ENCODE results near the gene ERI2.

ERI2 gene

DNA sequence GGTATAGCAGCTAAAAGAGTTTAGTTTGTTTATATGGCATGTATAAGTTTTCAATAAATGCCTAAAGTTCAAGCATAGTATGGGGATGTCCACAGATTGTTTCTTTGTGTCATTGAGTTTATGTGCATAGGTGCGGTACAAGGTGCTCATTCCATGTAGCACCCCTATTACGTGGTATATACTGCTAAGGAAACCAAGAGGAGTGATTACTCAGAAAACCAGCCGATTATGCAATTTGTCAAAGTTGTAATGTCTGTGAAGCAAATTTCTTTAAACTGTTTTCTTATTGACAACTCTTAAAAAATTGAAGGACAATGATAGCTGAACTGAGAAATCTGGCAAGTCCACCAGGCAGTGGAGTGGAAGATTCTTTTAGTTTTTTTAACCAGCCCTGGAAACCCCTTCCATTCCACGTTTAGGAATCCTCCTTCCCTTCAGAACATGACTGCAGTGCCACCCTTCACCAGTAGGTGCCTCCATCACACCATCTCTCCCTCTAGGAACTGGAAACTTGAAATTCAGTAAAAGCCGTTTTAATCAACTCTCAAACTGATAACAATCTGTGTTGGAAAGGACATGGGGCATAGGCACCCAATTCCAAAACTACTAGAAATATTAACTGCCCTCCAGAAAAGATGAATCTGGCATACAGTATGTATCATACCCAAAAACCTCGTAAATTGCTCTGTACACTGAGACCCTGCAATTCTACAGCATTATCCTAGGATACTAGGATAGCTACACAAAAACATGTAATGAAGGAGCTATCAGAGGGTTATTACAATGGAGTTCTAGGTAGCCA, 43.5 kb upstream of the ERI2 start:
- DNase-seq (ENCODE audit: extremely low read depth, low read depth) = peak; percentile 50
- no peak overlapping the region for H3K4me3 ChIP-seq (replicated peaks; ENCODE audit: low read depth, low read length)
- TF ChIP-seq, protein P1, sequence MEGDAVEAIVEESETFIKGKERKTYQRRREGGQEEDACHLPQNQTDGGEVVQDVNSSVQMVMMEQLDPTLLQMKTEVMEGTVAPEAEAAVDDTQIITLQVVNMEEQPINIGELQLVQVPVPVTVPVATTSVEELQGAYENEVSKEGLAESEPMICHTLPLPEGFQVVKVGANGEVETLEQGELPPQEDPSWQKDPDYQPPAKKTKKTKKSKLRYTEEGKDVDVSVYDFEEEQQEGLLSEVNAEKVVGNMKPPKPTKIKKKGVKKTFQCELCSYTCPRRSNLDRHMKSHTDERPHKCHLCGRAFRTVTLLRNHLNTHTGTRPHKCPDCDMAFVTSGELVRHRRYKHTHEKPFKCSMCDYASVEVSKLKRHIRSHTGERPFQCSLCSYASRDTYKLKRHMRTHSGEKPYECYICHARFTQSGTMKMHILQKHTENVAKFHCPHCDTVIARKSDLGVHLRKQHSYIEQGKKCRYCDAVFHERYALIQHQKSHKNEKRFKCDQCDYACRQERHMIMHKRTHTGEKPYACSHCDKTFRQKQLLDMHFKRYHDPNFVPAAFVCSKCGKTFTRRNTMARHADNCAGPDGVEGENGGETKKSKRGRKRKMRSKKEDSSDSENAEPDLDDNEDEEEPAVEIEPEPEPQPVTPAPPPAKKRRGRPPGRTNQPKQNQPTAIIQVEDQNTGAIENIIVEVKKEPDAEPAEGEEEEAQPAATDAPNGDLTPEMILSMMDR (IDR thresholded peaks at IDR 0.05; ENCODE audit: low read depth, low read length, missing control alignments) = peak; percentile 99

DNA sequence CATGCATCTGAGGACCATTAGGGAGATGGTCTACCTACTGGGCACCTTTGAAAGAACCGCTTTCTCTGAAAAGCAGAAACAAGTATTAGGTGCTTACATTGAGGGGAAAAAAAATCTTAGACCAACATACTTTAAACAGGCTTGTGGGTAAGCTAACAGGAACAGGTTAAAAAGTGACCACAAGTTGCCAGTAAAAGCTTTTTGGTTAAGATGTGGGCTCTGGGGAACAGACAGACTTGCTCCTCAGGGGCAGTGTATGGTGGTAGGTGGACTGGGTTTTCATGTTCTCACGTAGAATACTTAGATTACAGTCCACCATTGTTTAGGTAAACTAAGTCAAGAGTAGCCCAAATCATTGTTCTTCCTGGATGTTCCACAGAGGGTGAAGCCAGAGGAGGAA, 41.3 kb upstream of the ERI2 start:
- TF ChIP-seq, protein P1 (IDR thresholded peaks at IDR 0.05; ENCODE audit: low read depth, low read length, missing control alignments) = no peak

DNA sequence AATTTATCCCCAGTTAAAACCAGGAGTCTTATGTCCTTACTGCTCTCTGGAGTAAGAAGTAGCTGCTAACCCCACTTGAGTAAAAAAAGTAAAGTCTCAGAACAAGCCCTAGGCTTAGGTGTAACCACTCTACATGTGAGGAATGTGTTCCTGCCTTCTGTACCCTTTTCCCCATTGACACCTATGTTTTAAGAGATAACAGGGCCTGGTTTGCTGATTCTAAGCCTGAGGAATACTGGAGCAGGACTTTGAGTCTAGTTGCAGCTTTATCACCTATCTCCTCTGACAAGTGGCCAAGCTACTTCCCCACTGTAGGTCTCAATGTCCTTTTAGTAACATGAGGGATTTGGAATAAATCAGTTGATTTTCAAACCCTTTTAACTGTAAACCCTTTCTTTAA, 40.3 kb upstream of the ERI2 start:
- DNase-seq (ENCODE audit: extremely low read depth, low read depth) = no peak
- TF ChIP-seq, protein P1 (IDR thresholded peaks at IDR 0.05; ENCODE audit: low read depth, low read length, missing control alignments) = no peak
- no peak overlapping the region for H3K4me3 ChIP-seq (replicated peaks; ENCODE audit: low read depth, low read length)

More for the DNA sequence above, 41.3 kb upstream of the ERI2 start:
- no peak for DNase-seq (ENCODE audit: extremely low read depth, low read depth)
- H3K4me3 ChIP-seq (replicated peaks; ENCODE audit: low read depth, low read length) = no peak overlapping the region

DNA sequence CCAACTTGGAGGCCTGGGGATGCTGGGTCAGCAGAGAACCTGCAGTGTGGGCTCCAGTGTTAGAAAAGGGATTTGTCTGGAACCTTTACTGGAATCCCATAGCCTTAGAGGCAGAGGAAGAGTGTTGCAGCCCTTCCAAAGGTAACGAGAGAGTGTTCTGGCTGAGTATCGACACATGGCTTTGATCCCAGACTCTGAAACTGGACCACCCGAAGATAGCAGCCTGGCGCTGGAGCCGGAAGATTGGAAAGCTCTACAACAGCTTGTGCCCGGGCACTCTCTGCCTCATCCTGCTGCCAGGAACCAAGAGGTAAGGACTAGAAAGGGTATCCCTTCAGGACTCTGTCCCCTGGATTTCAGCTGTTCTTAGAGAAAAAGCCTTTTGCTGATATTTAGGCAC, 39.8 kb upstream of the ERI2 start:
- no peak for DNase-seq (ENCODE audit: extremely low read depth, low read depth)
- TF ChIP-seq, protein P1 (IDR thresholded peaks at IDR 0.05; ENCODE audit: low read depth, low read length, missing control alignments) = no peak
- no peak overlapping the region for H3K4me3 ChIP-seq (replicated peaks; ENCODE audit: low read depth, low read length)

DNA sequence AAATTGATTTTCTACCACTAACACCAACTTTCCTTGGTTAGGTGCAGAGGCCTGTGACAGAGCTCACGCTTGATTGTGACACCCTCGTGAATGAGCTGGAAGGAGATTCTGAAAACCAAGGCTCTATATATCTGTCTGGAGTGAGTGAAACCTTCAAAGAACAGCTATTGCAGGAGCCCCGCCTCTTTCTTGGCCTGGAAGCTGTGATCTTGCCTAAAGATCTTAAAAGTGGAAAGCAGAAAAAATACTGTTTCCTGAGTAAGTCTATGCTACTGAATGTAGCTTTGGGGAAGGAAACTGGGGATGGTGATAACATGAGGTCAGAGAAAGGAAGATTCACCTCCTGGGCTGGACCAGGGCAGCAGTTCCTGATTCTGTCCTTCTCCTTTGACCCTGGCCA, 38.3 kb upstream of the ERI2 start:
- TF ChIP-seq, protein P1 (IDR thresholded peaks at IDR 0.05; ENCODE audit: low read depth, low read length, missing control alignments) = no peak
- H3K4me3 ChIP-seq (replicated peaks; ENCODE audit: low read depth, low read length) = no peak overlapping the region
- no peak for DNase-seq (ENCODE audit: extremely low read depth, low read depth)

DNA sequence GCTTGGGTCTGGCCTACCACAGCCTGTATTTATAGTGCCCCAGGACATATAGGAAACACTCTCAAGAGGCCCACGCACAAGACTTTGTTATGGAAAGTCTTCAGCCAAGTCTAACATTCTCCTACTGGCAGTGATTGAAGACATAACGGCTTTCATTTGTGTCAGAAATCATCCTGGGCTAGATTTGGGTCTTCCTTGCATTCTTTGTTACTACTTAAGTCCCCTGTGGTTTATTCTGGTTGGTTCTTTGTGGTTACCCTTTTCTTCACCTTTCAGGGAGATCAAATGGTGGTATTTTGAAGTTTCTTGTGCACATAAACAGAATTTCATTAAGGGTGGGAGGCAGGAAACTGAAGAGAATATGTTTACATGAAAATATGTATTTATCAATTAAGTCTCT, 37.8 kb upstream of the ERI2 start:
- DNase-seq (ENCODE audit: extremely low read depth, low read depth) = no peak
- H3K4me3 ChIP-seq (replicated peaks; ENCODE audit: low read depth, low read length) = no peak overlapping the region
- TF ChIP-seq, protein P1 (IDR thresholded peaks at IDR 0.05; ENCODE audit: low read depth, low read length, missing control alignments) = no peak

Measured in HFF-Myc (cell line).